Adrenal gland (tissue), 12 donors: ENCODE data around the gene GTSF1L. TPM values are rescaled to one million over a fixed set of nuclear protein-coding genes. Genes with fewer than 3 reads are reported as not detected.

Experiments
- DNase-seq, 7 donors: peaks; one replicate each; pipeline ENCODE4 v3.0.0-alpha.2; 2019 to 2020
- H3K27ac ChIP-seq, 5 donors: fragments of 200-600 bp; sonication (generic) in 4 of 5; 1 replicate in 3 of 5; 2 replicates in 2 of 5; pipeline versions ENCODE4 v1.5.1 to v1.8.0; 2016 to 2020; ENCODE audit warnings: mild to moderate bottlenecking in 1 of 5
- H3K27me3 ChIP-seq: fragments of 200-600 bp; 2 replicates; pipeline ENCODE4 v1.8.0; 2021
- H3K36me3 ChIP-seq, 2 donors: fragments of 200-600 bp; replicated peaks in 1 of 2; 1 replicate in 1 of 2; 2 replicates in 1 of 2; pipeline versions ENCODE4 v1.5.1 to v1.8.0; 2018 to 2022
- H3K4me1 ChIP-seq, 2 donors: fragments of 200-600 bp; replicated peaks in 1 of 2; 1 replicate in 1 of 2; 2 replicates in 1 of 2; pipeline versions ENCODE4 v1.5.1 to v1.8.0; 2018 to 2021
- H3K4me3 ChIP-seq, 4 donors: fragments of 200-600 bp; sonication (generic) in 3 of 4; one replicate each; pipeline ENCODE4 v1.5.1; 2016 to 2018
- H3K9me3 ChIP-seq, 3 donors: fragments of 200-600 bp; sonication (generic) in 1 of 3; replicated peaks in 1 of 3; 1 replicate in 2 of 3; 2 replicates in 1 of 3; pipeline versions ENCODE4 v1.5.1 to v1.8.0; 2016 to 2021
- POLR2A ChIP-seq, 2 donors: fragments of 450-650 bp; IDR thresholded peaks; one replicate each; pipeline ENCODE4 v1.6.1; 2017; ENCODE audit warnings: antibody characterized with exemption in 2 of 2, mild to moderate bottlenecking in 2 of 2, moderate library complexity in 1 of 2
- WGBS, 4 donors: extraction: QIAGEN DNeasy Blood & Tissue Kit in 2 of 4; methylation state at CpG; one replicate each; pipeline versions ENCODE4 v1.1.5 to v1.1.7; 2013 to 2017; 5-methylcytosine and 5-hydroxymethylcytosine counted together
- intact Hi-C, 2 donors: fragments of 100-400 bp; cut with DNase I; formaldehyde crosslinking; loops; one replicate each; pipeline versions ENCODE4 v1.14.1 to v1.15.0; 2022 to 2023
- polyA plus RNA-seq, 3 donors: library from polyadenylated mRNA; stranded (reverse); fragments of 200-250 nt in 2 of 3; fragments of 350-450 nt in 1 of 3; fragmentation: Illumina TruSeq in 1 of 3; extraction: RNeasy Lipid Tissue Mini Kit (QIAGEN cat#74804) in 1 of 3; gene quantifications; one replicate each; pipeline ENCODE4 v1.2.3, GENCODE V29; 2013 to 2014
- total RNA-seq, 9 donors: library from RNA; depleted of rRNA in 4 of 9; stranded (reverse); fragments of >200 nt in 4 of 9; fragments of 120-200 nt in 1 of 9; fragmentation: NEBNext Ultra II Directional in 1 of 9; extraction: Animal tissue kit (Norgen Biotek cat#: 25700) in 1 of 9; gene quantifications; one replicate each; pipeline versions ENCODE4 v1.1.0 to v1.2.4, GENCODE V29; 2013 to 2023
- TF ChIP-seq, protein P1 (sequence below), 6 experiments: fragments of 450-650 bp in 4 of 6; fragments of 200-600 bp in 2 of 6; sonication (generic) in 1 of 6; IDR thresholded peaks; 1 replicate in 5 of 6; 2 replicates in 1 of 6; pipeline versions ENCODE4 v1.5.1 to v1.8.0; 2016 to 2021; ENCODE audit warnings: antibody characterized with exemption in 6 of 6, mild to moderate bottlenecking in 2 of 6, moderate library complexity in 1 of 6
- donor health status: healthy with polysubstance abuse.
- donor health status: Bipolar disorder and iron deficiency.
- donor health status: DM: yes; HTN: yes; CAD: no.
- donor health status: DM: no; HTN: no; CAD: no.
- donor health status: DM: no; HTN: no; CAD: no.
- donor health status: DM: yes; HTN: yes; CAD: no.

Gene GTSF1L
- total and polyA plus RNA-seq, 12 donors = not detected

DNA sequence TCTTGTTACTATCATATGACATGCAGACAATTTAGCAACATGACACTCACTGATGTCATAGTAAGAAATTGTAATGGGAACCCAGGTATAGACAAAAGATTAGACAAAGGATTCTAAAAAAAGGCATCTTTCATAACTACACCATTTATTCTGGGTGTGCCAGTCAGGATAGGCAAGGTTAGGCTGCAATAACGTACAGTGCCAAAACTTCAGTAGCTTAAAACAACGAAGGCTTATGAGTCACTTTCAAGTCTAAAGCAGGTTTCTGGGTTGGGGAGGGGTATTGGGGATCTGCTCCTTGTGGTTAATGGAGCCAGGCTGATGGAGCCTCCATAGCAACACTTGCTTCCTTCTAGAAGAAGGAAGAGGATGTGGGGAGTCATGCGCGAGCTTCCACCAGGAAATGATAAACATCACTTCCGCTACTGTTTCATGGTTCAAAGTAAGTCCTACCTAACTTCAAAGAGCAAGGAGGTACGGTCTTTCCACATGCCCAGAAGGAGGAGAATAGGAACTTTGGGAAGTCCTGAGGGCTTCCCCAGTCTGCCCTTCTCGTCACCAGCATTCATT, 2.0 kb upstream of the GTSF1L start:
- H3K27me3 ChIP-seq = peaks cover 6% of the 10 kb centered on the region
- H3K4me3 ChIP-seq = no peak overlapping the region
- no peaks in the 10 kb centered on the region for H3K9me3 ChIP-seq
- H3K4me1 ChIP-seq = no peaks in the 10 kb centered on the region
- WGBS, 4 donors = 75 to 82% (median 80%) methylated on average over 7 of the region's 7 CpGs
- no peaks in the 10 kb centered on the region for H3K36me3 ChIP-seq
- TF ChIP-seq, protein P1, sequence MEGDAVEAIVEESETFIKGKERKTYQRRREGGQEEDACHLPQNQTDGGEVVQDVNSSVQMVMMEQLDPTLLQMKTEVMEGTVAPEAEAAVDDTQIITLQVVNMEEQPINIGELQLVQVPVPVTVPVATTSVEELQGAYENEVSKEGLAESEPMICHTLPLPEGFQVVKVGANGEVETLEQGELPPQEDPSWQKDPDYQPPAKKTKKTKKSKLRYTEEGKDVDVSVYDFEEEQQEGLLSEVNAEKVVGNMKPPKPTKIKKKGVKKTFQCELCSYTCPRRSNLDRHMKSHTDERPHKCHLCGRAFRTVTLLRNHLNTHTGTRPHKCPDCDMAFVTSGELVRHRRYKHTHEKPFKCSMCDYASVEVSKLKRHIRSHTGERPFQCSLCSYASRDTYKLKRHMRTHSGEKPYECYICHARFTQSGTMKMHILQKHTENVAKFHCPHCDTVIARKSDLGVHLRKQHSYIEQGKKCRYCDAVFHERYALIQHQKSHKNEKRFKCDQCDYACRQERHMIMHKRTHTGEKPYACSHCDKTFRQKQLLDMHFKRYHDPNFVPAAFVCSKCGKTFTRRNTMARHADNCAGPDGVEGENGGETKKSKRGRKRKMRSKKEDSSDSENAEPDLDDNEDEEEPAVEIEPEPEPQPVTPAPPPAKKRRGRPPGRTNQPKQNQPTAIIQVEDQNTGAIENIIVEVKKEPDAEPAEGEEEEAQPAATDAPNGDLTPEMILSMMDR (IDR thresholded peaks at IDR 0.05) = no peak
- no peak for TF ChIP-seq POLR2A (IDR thresholded peaks at IDR 0.05)
- intact Hi-C loops = no loop called here
- no peak for DNase-seq
- no peak overlapping the region for H3K27ac ChIP-seq

DNA sequence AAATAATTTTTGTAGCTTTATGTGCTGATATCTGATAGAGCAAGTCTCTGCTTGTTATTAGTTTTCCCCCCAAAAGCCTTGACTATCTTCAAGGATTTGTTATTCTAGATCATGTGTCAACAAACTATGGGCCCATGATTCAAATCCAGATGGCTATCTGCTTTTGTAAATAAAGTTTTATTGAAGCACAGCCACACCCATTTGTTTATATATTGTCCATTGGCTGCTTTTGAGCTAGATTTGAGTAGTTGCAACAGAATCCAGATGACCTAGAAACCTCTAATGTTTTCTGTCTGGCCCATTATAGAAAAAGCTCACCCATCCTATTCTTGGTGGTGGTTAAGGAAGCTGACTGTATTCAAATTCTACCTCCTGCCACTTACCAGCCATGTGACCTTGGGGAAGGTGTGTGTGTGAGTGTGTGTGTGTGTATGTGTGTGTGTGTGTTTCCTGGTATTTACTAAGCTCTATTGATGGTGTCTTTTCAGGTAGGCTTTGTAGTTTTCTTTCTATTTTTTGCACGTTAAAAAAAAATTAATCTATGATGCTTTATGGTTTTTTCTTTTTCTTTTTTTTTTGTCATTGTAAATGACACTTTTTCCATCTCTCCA, 1.3 kb upstream of the GTSF1L start:
- H3K4me1 ChIP-seq = no peaks in the 10 kb centered on the region
- H3K9me3 ChIP-seq = no peaks in the 10 kb centered on the region
- no peak overlapping the region for H3K4me3 ChIP-seq
- WGBS, 4 donors = 83 to 96% (median 92%) methylated on average over 1 of the region's 1 CpG
- H3K27me3 ChIP-seq = peaks cover 6% of the 10 kb centered on the region
- no peak overlapping the region for H3K27ac ChIP-seq
- TF ChIP-seq, protein P1 (IDR thresholded peaks at IDR 0.05) = no peak
- no peak for TF ChIP-seq POLR2A (IDR thresholded peaks at IDR 0.05)
- H3K36me3 ChIP-seq = no peaks in the 10 kb centered on the region
- intact Hi-C loops = no loop called here
- no peak for DNase-seq

DNA sequence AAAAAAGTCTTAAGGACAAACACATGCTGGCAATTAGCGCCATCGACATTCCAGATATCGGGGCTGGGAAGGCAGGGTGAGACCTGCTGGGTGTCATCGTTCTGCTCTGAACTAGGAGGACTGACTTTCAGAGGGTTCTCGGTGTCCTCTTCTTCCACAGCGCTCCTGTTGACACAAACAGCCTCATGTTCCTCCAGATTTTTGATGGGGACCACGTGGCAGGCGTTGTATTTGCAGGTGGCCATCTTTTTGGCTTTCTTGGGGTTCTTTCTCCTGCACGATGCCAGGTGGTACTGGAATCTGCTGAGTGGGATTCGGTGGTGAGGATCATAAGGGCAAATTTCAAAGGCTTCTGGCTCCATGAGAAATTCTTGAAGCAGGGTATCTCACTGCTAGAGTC, 469 bp downstream of the GTSF1L start:
- peaks cover under 1% of the 10 kb centered on the region for H3K27me3 ChIP-seq
- no peaks in the 10 kb centered on the region for H3K4me1 ChIP-seq
- intact Hi-C loops = no loop called here
- H3K4me3 ChIP-seq = no peak overlapping the region
- DNase-seq = no peak
- WGBS, 4 donors = 82 to 90% (median 86%) methylated on average over 9 to 10 of the region's 10 CpGs
- H3K27ac ChIP-seq = no peak overlapping the region
- H3K36me3 ChIP-seq = no peaks in the 10 kb centered on the region
- TF ChIP-seq POLR2A (IDR thresholded peaks at IDR 0.05) = no peak
- TF ChIP-seq, protein P1 (IDR thresholded peaks at IDR 0.05) = no peak
- H3K9me3 ChIP-seq = no peaks in the 10 kb centered on the region

DNA sequence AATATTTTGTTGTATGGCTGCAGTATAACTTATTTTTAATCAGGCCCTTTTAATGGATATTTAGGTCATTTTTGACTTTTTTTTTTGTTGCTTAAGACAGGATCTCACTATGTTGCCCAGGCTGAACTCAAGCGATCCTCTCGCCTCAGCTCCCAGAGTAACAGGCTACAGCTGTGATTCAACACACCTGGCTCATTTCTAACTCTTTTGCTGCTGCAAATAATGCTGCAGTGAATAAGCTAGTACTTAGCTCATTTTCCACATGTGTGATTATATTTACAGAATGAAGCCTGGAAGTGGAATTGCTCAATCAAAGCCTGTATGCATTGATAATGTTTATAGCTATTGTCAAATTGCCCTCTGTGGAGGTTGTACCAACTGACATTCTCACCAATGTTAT, 1.1 kb downstream of the GTSF1L start:
- Histone ChIP-seq H3K27ac (no peak overlapping the region), H3K27me3 (no peaks in the 10 kb centered on the region), H3K9me3 (no peaks in the 10 kb centered on the region), H3K4me1 (no peaks in the 10 kb centered on the region), H3K4me3 (no peak overlapping the region), H3K36me3 (no peaks in the 10 kb centered on the region)
- WGBS, 4 donors = 91 to 96% (median 93%) methylated on average over 2 of the region's 2 CpGs
- intact Hi-C loops = no loop called here
- TF ChIP-seq POLR2A (IDR thresholded peaks at IDR 0.05) = no peak
- TF ChIP-seq, protein P1 (IDR thresholded peaks at IDR 0.05) = no peak
- DNase-seq = no peak
